Skin of body (tissue), 2 donors: Measurements from ENCODE around the gene STMND1. TPM values are rescaled to one million over a fixed set of nuclear protein-coding genes. Genes with fewer than 3 reads are reported as not detected.

Experiments
- DNase-seq: peaks from one replicate; lab custom pipeline; 2025; lab: John Stamatoyannopoulos, UW
- total RNA-seq: library from RNA; depleted of rRNA; stranded (reverse); fragments of >200 nt; gene quantifications from one replicate; pipeline ENCODE4 v1.2.3, GENCODE V29; 2014

STMND1 gene
- total RNA-seq, 1 donor from 2014 or later, result not detected

DNA sequence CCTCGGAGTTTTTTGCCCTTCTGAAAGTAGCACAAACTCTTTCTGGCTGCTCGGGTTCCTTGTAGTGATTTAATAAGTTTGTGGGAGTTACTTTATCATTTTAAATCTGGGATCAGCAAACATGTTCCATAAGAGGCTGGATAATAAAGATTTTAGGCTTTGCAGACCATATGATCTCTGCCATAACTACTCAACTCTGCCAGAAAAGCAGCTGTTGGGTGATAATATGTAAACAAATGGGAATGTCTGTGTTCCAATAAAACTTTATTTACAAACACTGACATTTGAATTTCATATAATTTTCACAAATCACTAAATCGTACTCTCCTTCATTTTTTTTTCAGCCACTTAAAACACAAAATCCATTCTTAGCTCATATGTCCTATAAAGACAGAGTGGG lies 3.9 kb upstream of the STMND1 start:
- DNase-seq, result no peak

DNA sequence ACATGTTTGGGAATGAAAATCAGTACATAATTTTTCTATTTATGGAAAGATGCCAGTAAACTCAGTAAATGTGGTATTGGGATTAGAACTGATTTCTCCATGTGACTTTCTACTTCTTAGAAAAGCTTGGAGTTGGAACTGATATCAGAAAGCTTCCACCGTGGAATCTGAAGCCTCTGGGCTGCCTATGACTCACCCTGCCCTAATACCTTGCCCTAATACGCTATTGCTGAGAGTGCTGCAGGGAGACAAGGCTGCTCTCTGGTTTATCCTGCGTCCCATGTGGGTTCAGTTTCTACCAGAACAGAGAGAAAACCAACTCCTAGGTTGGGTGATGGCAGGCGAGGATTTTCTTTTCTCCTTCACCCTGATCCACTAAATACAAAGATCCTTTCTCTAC lies 3.3 kb upstream of the STMND1 start:
- no peak for DNase-seq

DNA sequence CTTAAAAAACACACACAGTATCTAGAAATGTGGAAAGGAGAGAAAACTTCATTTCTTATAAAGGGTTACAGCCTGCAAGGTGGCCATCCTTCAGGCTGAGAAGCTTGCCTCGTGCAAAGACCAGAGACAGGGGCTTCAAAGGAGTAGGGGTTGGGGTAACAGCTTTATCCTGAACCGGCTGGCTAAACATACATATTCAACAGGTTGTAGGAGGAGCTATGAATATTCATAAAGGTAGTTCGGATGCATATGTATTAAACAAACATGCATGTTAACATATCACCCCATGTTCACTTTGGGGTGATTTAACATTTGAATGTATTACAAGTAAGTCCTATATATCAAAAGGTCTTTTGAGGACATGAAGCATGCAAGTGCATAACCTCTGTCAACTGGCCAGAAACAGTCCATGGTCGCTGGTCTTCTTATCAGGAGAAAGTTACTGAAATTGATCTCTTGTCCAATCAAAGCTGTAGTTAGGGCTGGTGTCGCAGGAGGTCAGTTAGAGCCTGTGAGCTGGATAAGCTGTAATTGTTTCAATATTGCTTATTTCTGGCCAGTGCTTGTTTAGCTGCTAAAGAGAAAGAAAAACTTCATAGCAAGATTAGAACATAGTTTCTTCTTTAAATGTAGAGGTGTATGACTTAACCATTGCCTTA lies 2.3 kb upstream of the STMND1 start:
- no peak for DNase-seq

DNA sequence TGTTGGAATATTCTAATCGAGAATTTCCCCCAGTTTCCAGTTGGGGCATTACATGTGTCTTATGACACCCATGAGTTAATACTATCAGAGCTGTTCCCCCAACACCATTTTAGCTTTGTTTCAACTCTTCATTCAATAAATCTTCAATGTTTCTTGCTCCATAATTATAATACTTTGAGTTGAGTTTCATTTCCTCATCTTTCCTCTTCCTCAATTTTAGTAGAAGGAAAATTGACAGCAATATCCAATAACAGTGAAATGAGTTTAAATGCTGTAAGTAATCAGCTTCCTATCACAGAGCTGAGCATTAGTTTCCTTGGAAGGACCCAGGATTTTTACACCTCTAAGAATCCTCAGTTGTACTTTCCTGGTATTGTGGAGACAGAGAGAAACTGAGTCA lies 1.0 kb upstream of the STMND1 start:
- no peak for DNase-seq

DNA sequence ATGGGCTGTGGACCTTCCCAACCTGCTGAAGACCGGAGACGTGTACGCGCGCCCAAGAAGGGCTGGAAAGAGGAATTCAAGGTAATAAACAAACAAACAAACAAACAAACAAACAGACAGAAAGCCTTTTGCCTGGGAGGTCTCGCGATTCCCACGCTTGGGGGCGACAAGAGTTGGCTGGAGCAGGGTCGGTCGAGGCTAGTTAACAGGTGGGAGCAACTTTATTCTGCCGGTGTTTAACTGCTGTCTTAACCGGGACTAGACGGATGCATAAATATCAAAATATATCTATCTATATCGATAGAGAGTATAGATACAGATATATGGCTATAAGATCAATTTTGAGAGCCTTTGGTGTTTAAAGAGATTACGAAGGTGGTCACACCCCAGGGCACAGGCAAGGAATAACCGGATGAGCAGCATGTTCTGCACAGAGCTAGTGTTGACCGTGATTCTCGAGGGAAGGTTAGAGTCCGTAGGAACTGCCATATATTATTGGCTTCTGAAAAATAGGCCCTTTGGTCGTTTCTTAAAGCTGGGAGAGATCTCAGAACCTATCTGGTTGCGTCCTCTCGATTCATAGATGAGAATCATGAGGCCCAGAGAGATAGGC lies 514 bp downstream of the STMND1 start:
- DNase-seq, result no peak

DNA sequence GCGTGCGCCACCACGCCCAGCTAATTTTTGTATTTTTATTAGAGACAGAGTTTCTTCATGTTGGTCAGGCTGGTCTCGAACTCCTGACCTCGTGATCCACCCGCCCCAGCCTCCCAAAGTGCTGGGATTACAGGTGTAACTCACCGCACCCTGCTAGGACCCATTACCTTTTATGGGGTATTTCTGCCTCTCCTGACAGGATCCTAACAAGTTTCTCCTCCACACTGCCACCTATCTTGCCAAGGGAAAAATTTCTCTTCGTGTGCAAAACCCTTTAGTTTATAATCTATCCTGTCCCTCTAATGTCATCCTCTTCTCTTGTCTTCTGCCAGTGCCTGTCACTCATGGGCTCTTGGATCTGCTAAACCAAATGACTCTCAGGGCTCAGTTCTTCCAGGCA lies 1.9 kb downstream of the STMND1 start:
- DNase-seq, result no peak

DNA sequence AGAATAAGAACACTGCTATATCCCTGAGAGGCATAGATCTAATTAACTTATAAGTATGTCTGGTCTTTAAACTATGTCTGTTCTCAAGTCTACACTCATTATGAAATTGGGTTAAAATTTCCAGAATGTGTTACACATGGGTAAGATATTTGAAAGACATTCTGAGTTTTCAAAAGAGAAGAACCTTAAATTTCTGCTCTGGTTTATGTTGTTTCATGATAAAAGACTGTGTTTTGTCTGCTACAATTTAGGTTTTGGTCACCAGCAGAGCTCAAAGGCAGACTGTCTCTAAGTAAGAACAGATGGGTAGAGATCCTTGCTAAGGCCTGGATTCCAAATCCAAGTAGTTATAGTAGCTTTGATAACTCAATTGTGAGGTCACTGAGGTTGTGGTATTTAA lies 6.0 kb downstream of the STMND1 start:
- no peak for DNase-seq

DNA sequence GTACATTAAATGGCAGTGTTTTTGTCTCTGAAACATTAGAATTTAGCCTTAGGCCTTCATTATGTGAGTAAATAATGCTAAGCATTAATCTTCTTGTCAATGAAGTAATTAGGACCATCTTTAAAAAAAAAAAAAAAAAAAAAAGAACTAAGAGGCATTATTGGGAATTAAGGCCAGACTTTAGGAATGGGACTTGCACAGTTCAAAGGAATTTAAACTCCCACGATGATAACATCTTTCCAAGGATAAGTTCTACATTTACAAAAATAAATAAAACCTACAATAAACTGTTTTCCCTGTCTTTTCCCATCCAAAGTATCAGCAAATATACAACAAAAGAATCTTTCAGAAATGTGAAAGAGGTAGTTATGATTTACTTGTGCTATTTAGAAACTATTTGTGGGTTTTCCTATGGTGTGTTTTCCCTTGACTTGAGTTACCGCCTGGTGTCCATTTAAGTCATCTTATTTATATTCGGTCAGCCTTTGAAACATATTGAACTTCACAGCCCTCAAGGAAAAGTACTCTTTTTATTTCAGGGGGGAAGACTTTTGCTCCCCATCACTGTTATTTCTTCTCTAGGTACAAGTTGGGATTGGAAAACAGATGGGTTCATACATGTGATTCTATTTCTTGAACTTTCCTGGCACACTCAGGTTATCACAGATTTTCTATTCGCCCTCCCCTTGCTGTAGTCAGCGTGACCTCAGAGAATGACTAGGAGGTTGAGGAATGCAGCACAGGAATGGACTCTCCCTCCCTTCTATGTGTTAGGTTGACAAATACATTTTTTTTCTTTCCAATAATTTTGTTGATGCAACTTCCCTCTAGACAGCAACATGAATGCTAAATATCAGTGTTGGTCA lies 13.6 kb downstream of the STMND1 start:
- DNase-seq, result no peak

DNA sequence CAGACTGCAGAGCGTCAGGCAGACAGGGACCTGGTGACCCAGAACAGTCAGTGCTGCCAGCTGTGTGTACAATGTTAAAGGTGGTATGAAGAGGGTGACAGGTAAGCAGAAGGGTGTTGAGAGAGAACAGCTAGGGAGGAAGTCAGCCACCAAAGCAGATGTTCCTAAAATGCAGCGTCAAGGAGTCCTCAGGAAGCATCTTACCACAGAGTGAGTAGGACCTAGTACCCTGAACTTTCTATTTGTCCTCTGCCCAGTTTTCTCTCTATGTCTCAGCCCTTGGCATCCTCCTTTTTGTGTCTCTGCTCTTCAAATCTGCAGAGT lies 14.2 kb downstream of the STMND1 start:
- DNase-seq, result no peak

DNA sequence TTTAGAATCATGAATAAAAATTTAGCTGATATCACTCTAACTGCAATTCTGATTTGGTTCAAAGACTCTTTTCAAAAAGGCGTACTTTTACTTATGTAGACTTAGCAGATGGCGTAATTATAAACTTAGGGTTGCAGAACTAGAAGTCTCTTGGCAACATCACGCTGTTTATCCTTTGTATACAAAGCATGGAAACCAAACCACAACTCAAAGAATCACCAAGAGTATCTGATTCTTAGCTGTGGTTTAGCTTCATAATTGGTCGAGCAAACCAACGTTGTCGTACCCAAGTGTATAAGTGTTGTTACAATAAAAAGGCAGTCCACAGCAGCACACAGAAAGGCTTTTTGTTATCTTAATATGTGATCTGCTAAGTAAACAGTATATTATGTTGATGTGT lies 18.2 kb downstream of the STMND1 start:
- no peak for DNase-seq

DNA sequence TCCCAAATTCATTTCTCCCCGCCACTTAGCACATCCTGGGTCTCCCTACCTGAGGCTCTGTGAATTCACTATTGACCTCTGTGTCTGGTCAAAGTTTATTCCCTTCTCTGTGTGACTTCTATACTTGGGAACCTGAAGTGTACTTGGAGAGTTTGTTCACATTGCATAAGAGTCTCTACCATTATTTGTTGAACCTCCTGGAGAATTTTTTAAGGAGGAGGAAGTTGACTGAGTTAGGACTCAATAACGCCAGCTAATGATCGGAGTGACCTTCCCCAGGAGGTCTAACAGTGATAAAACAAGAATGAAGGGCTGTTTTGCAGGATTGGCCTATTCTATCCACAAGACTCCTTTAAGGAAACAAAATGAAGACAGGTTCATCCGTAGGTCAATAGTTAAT lies 23.6 kb downstream of the STMND1 start:
- no peak for DNase-seq

DNA sequence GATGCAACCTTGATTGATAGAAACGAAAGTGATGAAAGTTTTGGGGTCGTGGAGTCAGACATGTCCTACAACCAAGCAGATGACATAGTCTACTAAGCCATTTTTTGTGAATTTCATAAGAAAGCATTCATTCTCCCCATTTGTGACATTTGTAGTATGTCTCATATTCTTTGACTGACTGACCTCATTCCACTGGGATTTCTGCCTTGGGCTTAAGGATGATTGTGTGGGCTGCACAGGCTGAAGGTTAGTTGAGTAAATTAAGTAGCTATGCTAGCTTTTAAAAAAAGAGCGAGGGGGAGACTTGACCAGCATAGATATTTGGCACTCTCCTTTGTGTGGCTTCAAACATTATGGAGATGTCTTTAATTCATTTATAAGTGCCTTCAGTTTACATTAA lies 28.9 kb downstream of the STMND1 start:
- DNase-seq, result no peak

DNA sequence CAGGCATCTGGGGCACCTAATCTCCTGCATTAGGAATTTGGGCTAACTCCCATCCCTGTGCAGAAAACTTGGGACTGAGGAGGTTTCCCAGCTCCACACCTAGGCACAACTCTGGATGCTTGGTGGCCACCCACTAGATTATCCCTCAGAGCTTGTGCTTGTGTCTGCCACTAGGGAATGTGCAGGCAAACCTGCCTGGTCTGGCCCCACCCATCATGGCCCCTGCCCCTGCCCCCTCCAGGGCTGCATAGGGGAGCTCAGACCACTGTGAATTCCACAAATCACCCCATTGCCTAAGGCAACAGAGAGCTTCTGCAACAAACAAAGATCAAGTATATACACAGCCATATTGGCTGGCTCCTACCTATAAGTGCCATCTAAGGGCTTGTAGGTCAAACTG lies 31.1 kb downstream of the STMND1 start:
- DNase-seq, result no peak

DNA sequence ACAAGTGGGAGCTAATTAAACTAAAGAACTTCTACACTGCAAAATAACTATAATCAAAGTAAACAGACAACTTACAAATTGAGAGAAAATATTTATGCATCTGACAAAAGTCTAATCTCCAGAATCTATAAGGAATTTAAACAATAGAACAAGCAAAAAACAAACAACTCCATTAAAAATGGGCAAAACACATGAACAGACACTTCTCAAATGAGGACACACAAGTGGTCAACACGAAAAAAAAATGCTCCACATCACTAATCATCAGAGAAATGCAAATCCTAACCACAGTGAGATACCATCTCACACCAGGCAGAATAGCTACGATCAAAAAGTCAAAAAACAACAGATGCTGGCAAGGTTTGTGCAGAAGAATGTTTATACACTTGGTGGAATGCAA lies 36.2 kb downstream of the STMND1 start:
- no peak for DNase-seq

DNA sequence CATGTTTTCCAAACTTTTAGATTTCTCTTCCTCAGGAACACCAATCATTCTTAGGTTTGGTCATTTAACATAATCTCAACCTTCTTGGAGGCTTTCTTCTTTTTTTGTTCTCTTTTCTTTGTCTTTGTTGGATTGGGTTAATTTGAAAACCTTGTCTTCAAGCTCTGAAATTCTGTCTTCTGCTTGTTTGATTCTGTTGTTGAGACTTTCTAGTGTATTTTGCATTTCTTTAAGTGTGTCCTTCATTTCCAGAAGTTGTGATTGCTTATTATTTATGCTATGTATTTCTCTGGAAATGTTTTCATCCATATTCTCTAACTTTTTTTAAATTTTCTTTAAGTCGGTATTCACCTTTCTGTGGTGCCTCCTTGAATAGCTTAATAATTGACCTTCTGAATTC lies 42.2 kb downstream of the STMND1 start:
- DNase-seq, result no peak

DNA sequence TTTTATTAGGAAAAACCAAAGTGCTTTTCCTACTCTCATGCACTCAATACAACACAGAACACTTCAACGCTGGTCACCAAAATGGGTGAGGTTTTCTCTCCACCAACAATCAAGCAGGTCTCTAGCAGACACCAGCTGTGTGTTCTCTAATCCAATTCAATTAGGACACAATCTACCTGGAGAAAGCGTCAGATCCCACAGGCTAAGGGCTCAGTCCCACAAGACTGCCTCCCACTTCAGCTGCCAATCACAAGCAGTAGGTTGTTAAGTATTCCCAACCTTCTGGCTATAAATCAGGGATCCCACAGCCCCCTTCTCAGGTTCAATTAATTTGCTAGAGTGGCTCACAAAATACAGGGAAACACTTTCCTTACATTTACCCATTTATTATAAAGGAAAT lies 47.7 kb downstream of the STMND1 start:
- DNase-seq, result no peak

DNA sequence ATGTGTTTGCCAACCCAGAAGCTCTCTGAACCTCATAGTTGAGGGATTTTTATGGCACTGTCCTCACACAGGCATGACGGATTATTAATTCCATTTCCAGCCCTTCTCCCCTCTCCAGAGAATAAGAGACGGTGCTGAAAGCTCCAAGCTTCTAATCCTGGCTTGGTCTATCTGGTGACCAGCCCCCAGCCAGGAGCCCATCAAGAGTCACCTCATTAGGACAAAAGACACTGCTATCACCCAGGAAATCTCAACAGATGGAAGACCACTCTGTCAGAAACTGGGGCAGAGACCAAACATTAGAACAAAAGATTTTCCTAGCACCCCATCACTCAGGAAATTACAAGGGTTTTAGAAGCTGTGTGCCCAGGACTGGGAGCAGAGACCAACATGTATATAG lies 48.2 kb downstream of the STMND1 start:
- no peak for DNase-seq

DNA sequence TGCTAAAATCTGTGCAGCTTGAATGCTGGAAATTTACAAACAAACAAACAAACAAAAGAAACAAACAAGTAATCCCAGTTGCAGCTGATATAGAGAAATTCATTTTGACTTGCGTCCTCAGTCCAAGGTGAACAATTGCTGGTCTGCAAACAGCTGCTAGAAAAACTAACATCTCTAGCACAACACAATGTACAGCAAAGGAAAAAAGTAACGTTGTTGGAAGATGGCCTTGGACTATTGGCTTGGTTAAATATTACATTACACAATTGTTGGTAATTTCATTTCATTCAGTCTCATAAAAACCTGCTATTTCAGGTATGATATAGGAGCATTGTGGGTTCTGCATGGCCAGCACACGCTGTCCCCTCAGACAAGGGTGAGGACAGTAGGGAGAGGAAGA lies 50.0 kb downstream of the STMND1 start:
- no peak for DNase-seq

DNA sequence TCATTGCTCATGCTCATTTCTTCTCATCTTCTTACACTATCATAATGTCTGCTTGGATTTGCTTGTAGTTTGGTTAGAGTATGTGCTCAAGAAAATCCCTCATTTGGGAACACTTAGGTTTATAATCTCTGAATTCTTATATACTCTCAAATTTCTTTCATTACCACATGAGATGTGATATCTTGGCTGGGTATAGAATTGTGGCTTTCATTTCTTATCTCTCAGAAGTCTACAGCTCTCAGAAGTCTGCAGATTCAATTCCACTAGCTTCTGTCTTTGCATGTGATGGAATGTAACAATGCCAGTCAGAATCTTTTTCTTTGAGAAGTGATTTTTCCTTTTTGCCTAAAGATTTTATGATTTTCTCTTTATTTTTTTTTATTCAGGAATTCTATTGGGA lies 50.9 kb downstream of the STMND1 start:
- DNase-seq, result no peak

DNA sequence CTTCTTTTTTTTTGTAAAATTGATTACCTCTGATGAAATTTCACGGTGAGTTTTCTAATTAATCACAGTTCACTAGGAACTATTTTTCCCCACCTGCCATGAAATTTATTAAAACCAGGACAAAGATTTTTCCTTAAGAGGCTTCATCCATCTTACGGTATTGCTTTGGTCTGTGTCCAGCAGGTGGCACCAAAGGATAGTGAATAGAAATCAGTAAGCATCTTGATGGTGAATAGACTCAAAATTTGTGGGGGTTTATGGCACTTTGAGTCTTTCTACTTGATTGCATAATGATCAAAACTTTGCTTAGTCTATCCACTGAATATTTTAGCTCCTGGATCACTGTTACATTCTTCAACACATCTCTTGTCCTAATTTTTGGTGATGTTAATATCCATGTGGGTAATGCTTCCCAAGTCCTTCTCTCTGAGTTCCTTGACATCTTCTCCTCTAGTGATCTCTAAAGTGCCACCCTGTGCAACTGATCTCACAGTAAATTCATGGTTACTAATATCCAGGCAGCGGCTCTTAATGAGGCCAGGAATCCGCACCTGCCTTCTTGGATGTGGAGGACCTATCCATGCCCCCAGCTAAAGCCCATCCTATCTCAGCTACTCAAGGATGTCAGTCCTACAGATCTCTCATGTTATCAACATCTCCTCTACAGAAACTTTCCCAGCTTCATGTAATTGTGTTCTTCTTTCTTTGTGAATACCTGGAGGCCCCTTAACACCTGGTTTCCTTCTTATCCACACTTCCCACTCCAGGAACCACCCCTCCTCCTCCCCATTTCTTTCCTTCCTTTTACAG lies 54.5 kb downstream of the STMND1 start:
- DNase-seq, result peak; percentile 47

DNA sequence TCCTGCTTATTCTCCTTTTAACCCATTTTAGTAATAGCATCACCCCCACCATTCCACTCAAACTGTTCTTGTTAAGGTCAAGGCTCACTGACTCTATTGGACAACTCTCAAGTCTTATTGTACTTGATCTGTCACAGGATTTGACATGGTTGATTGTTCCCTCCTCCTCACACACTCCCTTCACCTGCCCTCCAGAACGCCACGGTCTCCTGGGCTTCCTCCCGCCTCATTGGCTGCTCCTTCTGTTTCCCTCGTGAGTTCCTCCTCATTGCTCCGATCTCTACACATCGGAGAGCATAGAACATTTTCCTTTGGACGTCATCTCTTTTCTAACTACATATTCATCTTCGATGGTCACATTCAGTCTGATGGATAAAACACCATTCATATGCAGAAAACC lies 55.1 kb downstream of the STMND1 start:
- no peak for DNase-seq

DNA sequence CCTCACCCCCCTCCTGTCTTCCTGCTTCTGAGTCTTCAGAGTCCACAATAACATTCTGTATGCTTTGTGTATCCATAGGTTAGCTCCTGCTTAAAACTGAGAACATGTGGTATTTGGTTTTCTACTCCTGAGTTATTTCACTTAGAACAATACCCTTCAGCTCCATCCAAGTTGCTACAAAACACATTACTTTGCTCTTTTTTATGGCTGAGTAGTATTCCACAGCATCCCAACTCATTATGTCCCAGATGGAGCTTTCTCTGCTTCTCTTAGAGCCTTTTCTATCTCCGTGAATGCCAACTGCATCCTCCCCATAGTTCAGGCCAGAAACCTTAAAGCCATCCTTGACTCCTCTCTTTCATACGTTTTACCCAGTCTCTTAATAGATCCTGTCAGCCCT lies 55.8 kb downstream of the STMND1 start:
- no peak for DNase-seq
